ENCODE measurements around the gene ATF6B.

GRCh38 chr6:32168807-32169591 lies 41.0 kb upstream of the ATF6B start:
- TF ChIP-seq CTCF (IDR thresholded peaks at IDR 0.05): no peak
- TF ChIP-seq POLR2A (IDR thresholded peaks at IDR 0.05): no peak
